ENCODE measurements around the gene PDE8B.
"Not testable (repeated sequence)": the region's sequence is repeated elsewhere in the genome, so short reads cannot be mapped to it uniquely, and the experiment has no call there.

DNA sequence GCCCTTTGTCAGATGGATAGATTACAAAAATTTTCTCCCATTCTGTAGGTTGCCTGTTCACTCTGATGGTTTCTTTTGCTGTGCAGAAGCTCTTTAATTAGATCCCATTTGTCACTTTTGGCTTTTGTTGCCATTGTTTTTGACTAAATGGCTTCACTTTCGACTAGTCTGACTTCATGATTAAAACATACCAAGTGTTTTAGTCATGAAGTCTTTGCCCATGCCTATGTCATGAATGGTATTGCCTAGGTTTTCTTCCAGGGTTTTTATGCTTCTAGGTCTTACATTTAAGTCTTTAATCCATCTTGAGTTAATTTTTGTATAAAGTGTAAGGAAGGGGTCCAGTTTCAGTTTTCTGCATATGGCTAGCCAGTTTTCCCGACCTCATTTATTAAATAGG, 172.9 kb downstream of the PDE8B start:
- TF ChIP-seq, protein P1, sequence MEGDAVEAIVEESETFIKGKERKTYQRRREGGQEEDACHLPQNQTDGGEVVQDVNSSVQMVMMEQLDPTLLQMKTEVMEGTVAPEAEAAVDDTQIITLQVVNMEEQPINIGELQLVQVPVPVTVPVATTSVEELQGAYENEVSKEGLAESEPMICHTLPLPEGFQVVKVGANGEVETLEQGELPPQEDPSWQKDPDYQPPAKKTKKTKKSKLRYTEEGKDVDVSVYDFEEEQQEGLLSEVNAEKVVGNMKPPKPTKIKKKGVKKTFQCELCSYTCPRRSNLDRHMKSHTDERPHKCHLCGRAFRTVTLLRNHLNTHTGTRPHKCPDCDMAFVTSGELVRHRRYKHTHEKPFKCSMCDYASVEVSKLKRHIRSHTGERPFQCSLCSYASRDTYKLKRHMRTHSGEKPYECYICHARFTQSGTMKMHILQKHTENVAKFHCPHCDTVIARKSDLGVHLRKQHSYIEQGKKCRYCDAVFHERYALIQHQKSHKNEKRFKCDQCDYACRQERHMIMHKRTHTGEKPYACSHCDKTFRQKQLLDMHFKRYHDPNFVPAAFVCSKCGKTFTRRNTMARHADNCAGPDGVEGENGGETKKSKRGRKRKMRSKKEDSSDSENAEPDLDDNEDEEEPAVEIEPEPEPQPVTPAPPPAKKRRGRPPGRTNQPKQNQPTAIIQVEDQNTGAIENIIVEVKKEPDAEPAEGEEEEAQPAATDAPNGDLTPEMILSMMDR (IDR thresholded peaks at IDR 0.05): not testable (repeated sequence)
- not testable (repeated sequence) for TF ChIP-seq POLR2A (IDR thresholded peaks at IDR 0.05)
